ENCODE measurements around the gene SMARCA4. TPM values are rescaled to one million over a fixed set of nuclear protein-coding genes. Genes with fewer than 3 reads are reported as not detected.

SMARCA4 gene
- total and polyA plus RNA-seq, 2 experiments from 2014 or later, result 177 to 336 TPM

GRCh38 chr19:11058246-11059030 is 97.6 kb downstream of the SMARCA4 start:
- H3K9me2 ChIP-seq (ENCODE audit: insufficient read depth), result no peaks in the 10 kb centered on the region
- H3K27me3 Mint-ChIP-seq (ENCODE audit: insufficient read depth, low read depth, poor library complexity), result peaks cover 8% of the 10 kb centered on the region
- H4K20me1 ChIP-seq (replicated peaks; ENCODE audit: insufficient read depth), result peaks cover 4% of the 10 kb centered on the region; the same call in 1 of the 2 replicates
- no peaks in the 10 kb centered on the region for H3K79me2 ChIP-seq (replicated peaks; ENCODE audit: insufficient read depth)
- H3K27me3 ChIP-seq (ENCODE audit: insufficient read depth), result no peaks in the 10 kb centered on the region
- TF ChIP-seq ETS1 (IDR thresholded peaks at IDR 0.05) (no peak), NANOG (IDR thresholded peaks at IDR 0.05; ENCODE audit: borderline replicate concordance) (no peak), JUNB (IDR thresholded peaks at IDR 0.05; ENCODE audit: unreplicated experiment) (no peak), EZH2phosphoT487 (IDR thresholded peaks at IDR 0.05; ENCODE audit: unreplicated experiment) (no peak), EZH2 (IDR thresholded peaks at IDR 0.05; ENCODE audit: low read depth, unreplicated experiment) (no peak), REST (IDR thresholded peaks at IDR 0.05; ENCODE audit: unreplicated experiment) (no peak), ZNF331 (CRISPR knock-in tag; IDR thresholded peaks at IDR 0.05; ENCODE audit: low read depth) (no peak), CREB1 (CRISPR knock-in tag; IDR thresholded peaks at IDR 0.05; ENCODE audit: low read depth) (no peak), ZNF114 (CRISPR knock-in tag; IDR thresholded peaks at IDR 0.05) (no peak), ZNF462 (CRISPR knock-in tag; IDR thresholded peaks at IDR 0.05) (no peak), STAT1 (IDR thresholded peaks at IDR 0.05; ENCODE audit: unreplicated experiment) (no peak), POLR2AphosphoS5 (IDR thresholded peaks at IDR 0.05; ENCODE audit: low read depth) (no peak), CTCF (conservative IDR thresholded peaks at IDR 0.05; ENCODE audit: low read depth in 2 of 2) (no peak)
- no peak overlapping the region for H3K4me2 ChIP-seq
- H3K4me1 ChIP-seq (ENCODE audit: insufficient read depth), result no peaks in the 10 kb centered on the region
- H3K27ac ChIP-seq (ENCODE audit: low read depth), result no peak overlapping the region
- no peaks in the 10 kb centered on the region for H3K4me1 Mint-ChIP-seq
- H2AFZ ChIP-seq, result no peak overlapping the region
- no peak overlapping the region for H3K4me3 ChIP-seq
- peaks cover 56% of the 10 kb centered on the region for H3K36me3 Mint-ChIP-seq (ENCODE audit: low read depth)
- H3F3A ChIP-seq (replicated peaks; ENCODE audit: low read depth), result 0 out of 2 replicates have a peak, but pooled peaks cover 2% of the 10 kb centered on the region
- no peak overlapping the region for H3K4me3 Mint-ChIP-seq
- H3K27ac Mint-ChIP-seq, result no peak overlapping the region
- no peaks in the 10 kb centered on the region for H3K9me3 Mint-ChIP-seq
- ATAC-seq, result peak; percentile 20; the same call in 1 of the 3 replicates
- H3K36me3 ChIP-seq (ENCODE audit: insufficient read depth), result peaks cover 3% of the 10 kb centered on the region; the same call in 1 of the 2 replicates
- no peak for DNase-seq (ENCODE audit: low spot score)

All from GM23338 (cell line).